ENCODE measurements around the gene OSMR.

Gene OSMR

GRCh38 chr5:38845526-38846378 is at the start of gene OSMR:
Gene OSMR, plus strand, starts transcription at chr5:38846012. Its CDS starts 23,033 bp downstream, at chr5:38869045.
- DNase-seq (ENCODE audit: low read depth), result peak; percentile 94

- no peak for DNase-seq (ENCODE audit: low read depth)
Observed at GRCh38 chr5:38796742-38797108, 49.1 kb upstream of the OSMR start.

GRCh38 chr5:38797838-38798237 is 48.0 kb upstream of the OSMR start:
- DNase-seq (ENCODE audit: low read depth), result no peak

- no peak for DNase-seq (ENCODE audit: low read depth)
Observed at GRCh38 chr5:38799556-38800377, 46.0 kb upstream of the OSMR start.

- DNase-seq (ENCODE audit: low read depth), result no peak
Observed at GRCh38 chr5:38800515-38800914, 45.3 kb upstream of the OSMR start.

- no peak for DNase-seq (ENCODE audit: low read depth)
Observed at GRCh38 chr5:38802125-38802524, 43.7 kb upstream of the OSMR start.

GRCh38 chr5:38803246-38803645 is 42.6 kb upstream of the OSMR start:
- DNase-seq (ENCODE audit: low read depth), result no peak

GRCh38 chr5:38806775-38807258 is 39.0 kb upstream of the OSMR start:
- DNase-seq (ENCODE audit: low read depth), result peak; percentile 96

GRCh38 chr5:38807570-38808483 is 38.0 kb upstream of the OSMR start:
- DNase-seq (ENCODE audit: low read depth), result peak; percentile 55

GRCh38 chr5:38808666-38809343 is 37.0 kb upstream of the OSMR start:
- no peak for DNase-seq (ENCODE audit: low read depth)

GRCh38 chr5:38809388-38810359 is 36.1 kb upstream of the OSMR start:
- DNase-seq (ENCODE audit: low read depth), result peak; percentile 60

- no peak for DNase-seq (ENCODE audit: low read depth)
Observed at GRCh38 chr5:38814879-38815278, 30.9 kb upstream of the OSMR start.

- DNase-seq (ENCODE audit: low read depth), result no peak
Observed at GRCh38 chr5:38816083-38817030, 29.5 kb upstream of the OSMR start.

- DNase-seq (ENCODE audit: low read depth), result no peak
Observed at GRCh38 chr5:38821679-38822078, 24.1 kb upstream of the OSMR start.

- no peak for DNase-seq (ENCODE audit: low read depth)
Observed at GRCh38 chr5:38823503-38823902, 22.3 kb upstream of the OSMR start.

GRCh38 chr5:38824821-38825220 is 21.0 kb upstream of the OSMR start:
- no peak for DNase-seq (ENCODE audit: low read depth)

- no peak for DNase-seq (ENCODE audit: low read depth)
Observed at GRCh38 chr5:38825494-38825893, 20.3 kb upstream of the OSMR start.

- no peak for DNase-seq (ENCODE audit: low read depth)
Observed at GRCh38 chr5:38827525-38827924, 18.3 kb upstream of the OSMR start.

- DNase-seq (ENCODE audit: low read depth), result no peak
Observed at GRCh38 chr5:38830521-38831051, 15.2 kb upstream of the OSMR start.

Data from HS-27A (cell line).